Neural progenitor cell (in vitro differentiated cells): ENCODE measurements around the gene SPATA12. TPM values are rescaled to one million over a fixed set of nuclear protein-coding genes. Genes with fewer than 3 reads are reported as not detected.

Experiments used
- DNase-seq: peaks from one replicate; pipeline ENCODE4 v3.0.0-alpha.2; 2016; ENCODE audit warnings: low spot score
- H2AFZ ChIP-seq: fragments of 200-600 bp; sonication (generic); replicated peaks from 2 replicates; pipeline ENCODE4 v1.6.1; 2016; ENCODE audit warnings: antibody characterized with exemption
- H3F3A ChIP-seq: fragments of 200-600 bp; sonication (generic); 2 replicates; pipeline ENCODE4 v1.6.1; 2016; ENCODE audit warnings: antibody characterized with exemption, low read depth
- H3K27ac ChIP-seq: fragments of 200-600 bp; sonication (generic); 2 replicates; pipeline ENCODE4 v1.5.1; 2016; ENCODE audit warnings: mild to moderate bottlenecking
- H3K27me3 ChIP-seq: fragments of 200-600 bp; sonication (generic); 2 replicates; pipeline ENCODE4 v1.6.1; 2016; ENCODE audit warnings: mild to moderate bottlenecking, moderate library complexity
- H3K36me3 ChIP-seq: fragments of 200-600 bp; sonication (generic); 2 replicates; pipeline ENCODE4 v1.5.1; 2016
- H3K4me1 ChIP-seq: fragments of 200-600 bp; sonication (generic); 2 replicates; pipeline ENCODE4 v1.6.1; 2016; ENCODE audit warnings: mixed run types
- H3K4me2 ChIP-seq: fragments of 200-600 bp; sonication (generic); 2 replicates; pipeline ENCODE4 v1.6.1; 2016
- H3K4me3 ChIP-seq: fragments of 200-600 bp; sonication (generic); 2 replicates; pipeline ENCODE4 v1.5.1; 2016
- H3K79me2 ChIP-seq: fragments of 200-600 bp; sonication (generic); 2 replicates; pipeline ENCODE4 v1.6.1; 2016; ENCODE audit warnings: low read depth
- H3K9ac ChIP-seq: fragments of 200-600 bp; sonication (generic); 2 replicates; pipeline ENCODE4 v1.6.1; 2016
- H3K9me3 ChIP-seq: fragments of 200-600 bp; sonication (generic); 2 replicates; pipeline ENCODE4 v1.5.1; 2016; ENCODE audit warnings: low read depth
- H4K20me1 ChIP-seq: fragments of 200-600 bp; sonication (generic); 2 replicates; pipeline ENCODE4 v1.6.1; 2016; ENCODE audit warnings: low read depth
- H3K27ac Mint-ChIP-seq: 3 replicates; pipeline ENCODE4 v1.8.0; 2021; ENCODE audit warnings: mixed read lengths
- H3K27me3 Mint-ChIP-seq: 2 replicates; pipeline ENCODE4 v1.8.0; 2022; ENCODE audit warnings: low read depth, mild to moderate bottlenecking, inconsistent platforms, moderate library complexity, mixed read lengths; ENCODE audit not compliant: insufficient read depth
- H3K36me3 Mint-ChIP-seq: 3 replicates; pipeline ENCODE4 v1.8.0; 2021; ENCODE audit warnings: mixed read lengths
- H3K4me1 Mint-ChIP-seq: 3 replicates; pipeline ENCODE4 v1.8.0; 2021; ENCODE audit warnings: mixed read lengths
- H3K4me3 Mint-ChIP-seq: 3 replicates; pipeline ENCODE4 v1.8.0; 2021; ENCODE audit warnings: mild to moderate bottlenecking, moderate library complexity, mixed read lengths
- H3K9me3 Mint-ChIP-seq: 3 replicates; pipeline ENCODE4 v1.8.0; 2020; ENCODE audit warnings: mixed read lengths
- CTCF ChIP-seq: fragments of 200-600 bp; sonication (generic); IDR thresholded peaks from 2 replicates; pipeline ENCODE4 v1.5.1; 2017; ENCODE audit warnings: antibody characterized with exemption, mild to moderate bottlenecking
- EZH2 ChIP-seq: fragments of 200-600 bp; sonication (generic); IDR thresholded peaks from 2 replicates; pipeline ENCODE4 v1.6.1; 2017; ENCODE audit warnings: antibody characterized with exemption, mild to moderate bottlenecking, moderate library complexity
- EZH2phosphoT487 ChIP-seq: fragments of 200-600 bp; sonication (generic); IDR thresholded peaks from 2 replicates; pipeline ENCODE4 v1.6.1; 2017; ENCODE audit warnings: antibody characterized with exemption
- total RNA-seq: library from RNA; depleted of rRNA; stranded (reverse); fragments of >200 nt; gene quantifications from 2 replicates; pipeline ENCODE4 v1.2.3, GENCODE V29; 2015; ENCODE audit warnings: low replicate concordance

The SPATA12 gene
- total RNA-seq, 1 donor from 2014 or later: 0.17 TPM

DNA sequence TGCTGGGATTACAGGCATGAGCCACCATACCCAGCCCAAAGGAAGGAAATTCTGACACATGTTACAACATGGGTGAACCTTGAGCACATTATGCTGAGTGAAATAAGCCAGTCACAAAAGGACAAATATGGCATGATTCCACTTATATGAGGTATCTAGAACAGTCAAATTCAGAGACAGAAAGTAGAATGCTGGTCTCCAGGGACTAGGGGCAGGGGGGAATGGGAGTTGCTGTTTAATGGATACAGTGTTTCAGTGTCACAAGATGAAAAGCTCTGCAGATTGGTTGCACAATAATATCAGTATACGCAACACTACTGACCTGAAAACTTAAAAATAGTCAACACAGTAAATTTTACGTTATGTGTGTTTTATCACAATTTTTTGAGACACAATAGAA is 4.1 kb downstream of the SPATA12 start:
- Mint-ChIP-seq H3K27ac (no peak overlapping the region), H3K9me3 (no peaks in the 10 kb centered on the region), H3K4me1 (peaks cover 63% of the 10 kb centered on the region), H3K27me3 (no peaks in the 10 kb centered on the region), H3K4me3 (no peak overlapping the region), H3K36me3 (no peaks in the 10 kb centered on the region)
- no peak for DNase-seq
- H3K9ac ChIP-seq: no peak overlapping the region
- no peaks in the 10 kb centered on the region for H3K79me2 ChIP-seq
- H4K20me1 ChIP-seq: no peaks in the 10 kb centered on the region
- no peaks in the 10 kb centered on the region for H3K9me3 ChIP-seq
- H3K36me3 ChIP-seq: no peaks in the 10 kb centered on the region
- H3K4me3 ChIP-seq: no peak overlapping the region
- no peaks in the 10 kb centered on the region for H3K27me3 ChIP-seq
- H3K4me1 ChIP-seq: peaks cover 19% of the 10 kb centered on the region
- H3F3A ChIP-seq: peaks cover 7% of the 10 kb centered on the region
- H3K27ac ChIP-seq: no peak overlapping the region
- TF ChIP-seq EZH2phosphoT487 (no peak), EZH2 (no peak), CTCF (no peak)
- H2AFZ ChIP-seq: no peak overlapping the region
- H3K4me2 ChIP-seq: no peak overlapping the region

GRCh38 chr3:57065588-57065987 is 5.1 kb downstream of the SPATA12 start:
- Mint-ChIP-seq H3K36me3 (no peaks in the 10 kb centered on the region), H3K27me3 (no peaks in the 10 kb centered on the region), H3K4me3 (no peak overlapping the region), H3K9me3 (no peaks in the 10 kb centered on the region), H3K27ac (no peak overlapping the region), H3K4me1 (peaks cover 61% of the 10 kb centered on the region)
- no peaks in the 10 kb centered on the region for H3K79me2 ChIP-seq
- no peaks in the 10 kb centered on the region for H3K36me3 ChIP-seq
- H3K9me3 ChIP-seq: no peaks in the 10 kb centered on the region
- H3K4me2 ChIP-seq: no peak overlapping the region
- no peak for DNase-seq
- peaks cover 14% of the 10 kb centered on the region for H3K4me1 ChIP-seq
- no peaks in the 10 kb centered on the region for H4K20me1 ChIP-seq
- no peak overlapping the region for H2AFZ ChIP-seq
- peaks cover 7% of the 10 kb centered on the region for H3F3A ChIP-seq
- no peak for TF ChIP-seq CTCF
- no peak for TF ChIP-seq EZH2phosphoT487
- TF ChIP-seq EZH2: no peak
- H3K27ac ChIP-seq: no peak overlapping the region
- no peak overlapping the region for H3K9ac ChIP-seq
- no peak overlapping the region for H3K4me3 ChIP-seq
- no peaks in the 10 kb centered on the region for H3K27me3 ChIP-seq

GRCh38 chr3:57066471-57066870 is 6.0 kb downstream of the SPATA12 start:
- Histone ChIP-seq H2AFZ (no peak overlapping the region), H3F3A (peaks cover 4% of the 10 kb centered on the region), H3K79me2 (no peaks in the 10 kb centered on the region), H3K27ac (no peak overlapping the region), H3K4me2 (no peak overlapping the region), H3K4me3 (no peak overlapping the region), H3K9ac (no peak overlapping the region), H3K9me3 (no peaks in the 10 kb centered on the region), H3K4me1 (peaks cover 10% of the 10 kb centered on the region), H3K27me3 (no peaks in the 10 kb centered on the region), H3K36me3 (no peaks in the 10 kb centered on the region), H4K20me1 (no peaks in the 10 kb centered on the region)
- TF ChIP-seq EZH2phosphoT487 (no peak), CTCF (no peak), EZH2 (no peak)
- Mint-ChIP-seq H3K4me1 (peaks cover 55% of the 10 kb centered on the region), H3K27ac (no peak overlapping the region), H3K27me3 (no peaks in the 10 kb centered on the region), H3K36me3 (no peaks in the 10 kb centered on the region), H3K4me3 (no peak overlapping the region), H3K9me3 (peaks cover 3% of the 10 kb centered on the region)
- DNase-seq: no peak
